Rectal smooth muscle tissue (tissue), 1 donor: ENCODE data around the gene NTRK2.

Experiments
- H3K27ac ChIP-seq: one replicate; pipeline ENCODE4 v1.7.0; 2013; ENCODE audit warnings: low read depth, low read length, inconsistent platforms
- H3K27me3 ChIP-seq: one replicate; pipeline ENCODE4 v1.7.0; 2013; ENCODE audit warnings: low read length; ENCODE audit not compliant: control insufficient read depth, insufficient read depth
- H3K36me3 ChIP-seq: one replicate; pipeline ENCODE4 v1.7.0; 2013; ENCODE audit warnings: low read length; ENCODE audit not compliant: control insufficient read depth, insufficient read depth
- H3K4me1 ChIP-seq: one replicate; pipeline ENCODE4 v1.7.0; 2013; ENCODE audit warnings: low read length; ENCODE audit not compliant: control insufficient read depth, insufficient read depth
- H3K4me3 ChIP-seq: one replicate; pipeline ENCODE4 v1.7.0; 2013; ENCODE audit warnings: low read length
- H3K9ac ChIP-seq: one replicate; pipeline ENCODE4 v1.7.0; 2013; ENCODE audit warnings: low read length

Gene NTRK2

DNA sequence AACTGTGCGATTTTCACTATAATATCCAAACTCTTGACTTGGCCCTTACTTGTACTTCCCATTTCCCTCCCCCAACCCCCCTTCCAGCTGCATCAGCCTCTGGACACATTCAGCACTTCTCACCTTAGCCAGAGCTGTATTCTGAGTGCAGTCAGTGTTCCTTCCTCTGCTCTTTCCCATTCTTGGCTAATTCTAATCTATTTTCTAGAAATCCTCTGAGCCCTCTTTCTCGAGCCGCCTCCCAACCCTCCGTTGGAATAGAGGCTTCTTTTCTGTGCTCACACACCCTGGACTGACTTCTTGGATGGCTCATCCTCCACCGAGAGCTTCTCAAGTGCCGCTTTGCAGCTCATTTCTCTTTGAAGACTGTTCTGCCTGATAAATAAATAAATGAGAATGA, 188.8 kb downstream of the NTRK2 start:
- Histone ChIP-seq H3K27ac (no peak overlapping the region), H3K9ac (no peak overlapping the region), H3K36me3 (no peaks in the 10 kb centered on the region), H3K4me1 (no peaks in the 10 kb centered on the region), H3K27me3 (no peaks in the 10 kb centered on the region), H3K4me3 (no peak overlapping the region)

DNA sequence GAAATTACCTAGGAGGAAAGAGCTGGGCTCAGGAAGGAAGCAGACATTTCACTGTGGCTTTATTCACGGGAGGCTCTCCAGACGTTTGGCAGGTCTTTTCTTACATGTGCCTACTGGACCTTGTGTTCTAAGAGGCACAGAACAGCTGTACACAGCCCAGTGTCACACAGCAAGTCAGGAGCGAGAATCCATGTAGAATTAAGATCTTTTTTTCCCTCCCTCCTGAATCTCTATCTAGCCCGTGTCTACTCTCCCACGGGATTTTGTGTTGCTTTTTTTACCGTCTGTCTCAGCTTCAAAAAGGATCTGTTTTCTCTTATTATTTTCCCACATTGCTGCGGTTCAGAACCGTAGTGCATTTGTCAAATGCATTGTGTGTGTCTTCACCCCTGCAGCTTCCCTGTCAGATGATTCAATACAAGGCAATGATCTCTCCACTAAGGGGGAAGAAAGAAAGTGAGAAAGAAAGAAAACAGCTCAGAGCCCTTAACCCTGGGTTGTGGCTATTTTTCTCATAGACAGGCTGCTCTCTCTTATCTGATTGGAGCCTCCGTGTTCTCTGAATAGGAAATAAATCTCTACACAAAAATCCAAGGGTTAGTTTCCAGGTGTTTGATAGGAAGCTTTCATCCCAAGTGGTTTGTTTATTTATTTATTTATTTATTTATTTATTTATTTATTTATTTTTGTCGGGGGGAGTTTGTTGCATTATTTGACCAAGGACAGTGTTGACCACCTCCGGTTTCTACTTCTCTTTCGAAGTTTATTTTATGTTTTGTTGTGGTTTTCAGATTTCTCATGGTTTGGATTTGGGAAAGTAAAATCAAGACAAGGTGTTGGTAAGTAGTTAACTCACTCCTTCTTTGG, 191.0 kb downstream of the NTRK2 start:
- Histone ChIP-seq H3K9ac (no peak overlapping the region), H3K36me3 (no peaks in the 10 kb centered on the region), H3K27ac (no peak overlapping the region), H3K4me3 (no peak overlapping the region), H3K27me3 (no peaks in the 10 kb centered on the region), H3K4me1 (no peaks in the 10 kb centered on the region)

DNA sequence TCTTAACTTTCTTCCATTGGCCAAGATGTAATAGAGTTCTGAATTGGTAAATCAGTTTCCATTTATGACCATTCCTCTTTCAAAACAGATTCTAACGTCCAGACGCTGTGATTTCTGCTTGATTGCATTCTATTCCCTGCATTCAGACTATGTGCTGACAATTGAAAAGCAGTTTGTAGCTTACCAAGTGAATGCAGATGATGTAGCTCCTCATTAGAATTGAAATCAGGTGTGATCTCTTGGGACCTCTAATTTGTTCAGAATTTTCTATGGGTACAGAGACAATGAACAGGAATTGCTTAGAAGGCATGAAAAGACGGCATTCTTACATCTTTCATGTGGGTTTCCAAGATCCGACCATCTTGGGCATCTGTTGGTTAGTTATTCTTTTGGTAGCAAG, 191.9 kb downstream of the NTRK2 start:
- H3K27ac ChIP-seq = no peak overlapping the region
- no peaks in the 10 kb centered on the region for H3K4me1 ChIP-seq

DNA sequence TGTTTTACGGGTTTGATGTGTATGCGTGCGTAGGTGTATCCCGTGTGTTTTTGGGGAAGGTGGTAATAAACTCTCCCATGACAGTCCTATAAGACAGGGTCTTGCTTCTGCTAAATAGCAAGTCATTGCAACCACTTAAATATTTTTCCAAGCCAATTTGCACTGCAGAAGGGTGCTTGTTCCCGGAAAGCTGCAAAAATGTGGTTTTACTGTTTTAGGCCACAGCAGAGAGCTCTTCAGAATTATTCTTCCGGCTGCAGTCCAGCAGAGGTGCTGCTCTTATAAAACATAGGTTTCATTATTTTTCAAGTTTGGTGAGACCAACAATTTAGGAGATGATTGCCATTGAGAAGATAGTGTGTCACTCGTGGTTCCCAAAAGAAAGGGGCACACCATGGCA, 192.8 kb downstream of the NTRK2 start:
- Histone ChIP-seq H3K4me3 (no peak overlapping the region), H3K27ac (no peak overlapping the region), H3K4me1 (no peaks in the 10 kb centered on the region), H3K9ac (no peak overlapping the region), H3K27me3 (no peaks in the 10 kb centered on the region), H3K36me3 (no peaks in the 10 kb centered on the region)

More for the DNA sequence above, 191.9 kb downstream of the NTRK2 start:
- H3K36me3 ChIP-seq = no peaks in the 10 kb centered on the region
- no peak overlapping the region for H3K9ac ChIP-seq
- no peaks in the 10 kb centered on the region for H3K27me3 ChIP-seq
- no peak overlapping the region for H3K4me3 ChIP-seq

DNA sequence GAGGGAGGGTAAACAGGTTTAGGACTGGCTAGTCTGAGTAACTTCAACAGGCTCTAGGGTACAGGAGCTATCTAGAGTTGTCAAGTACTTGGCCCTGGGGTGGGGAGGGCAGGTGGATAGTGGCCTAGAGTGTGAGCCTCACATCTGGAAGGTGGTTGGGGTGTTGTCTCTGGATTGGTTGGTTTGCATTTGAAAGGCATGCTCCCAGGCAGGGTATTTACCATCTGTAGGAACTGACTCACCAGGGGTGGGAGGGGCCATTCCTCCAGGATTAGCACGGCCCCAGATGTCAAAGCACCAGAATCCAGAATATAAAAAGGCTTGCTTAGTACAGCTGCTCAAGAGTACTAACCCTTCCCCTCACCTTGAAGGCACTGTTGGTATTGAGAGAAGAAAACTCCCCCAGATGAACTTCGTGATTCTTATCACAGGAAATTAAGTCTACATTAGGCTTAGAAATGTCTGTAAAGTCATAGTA, 193.3 kb downstream of the NTRK2 start:
- no peak overlapping the region for H3K27ac ChIP-seq

DNA sequence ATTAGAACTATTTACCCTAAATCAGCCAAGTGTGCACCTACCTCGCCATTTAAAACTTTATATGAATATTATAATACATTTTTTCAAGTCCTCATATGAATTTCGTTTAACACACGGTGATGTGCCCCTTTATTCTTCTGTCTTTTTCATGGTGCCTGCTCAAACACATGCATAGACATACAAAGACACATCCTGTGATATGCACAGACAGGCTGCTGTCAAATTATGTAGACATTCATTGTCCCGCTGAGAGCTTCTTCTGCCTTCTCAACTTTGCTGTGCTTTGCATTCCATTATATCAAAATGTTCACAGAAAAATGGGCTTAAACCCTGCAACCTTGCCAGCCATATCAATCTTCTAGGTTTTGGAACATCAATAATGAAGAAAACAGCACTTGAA, 193.8 kb downstream of the NTRK2 start:
- Histone ChIP-seq H3K9ac (no peak overlapping the region), H3K27ac (no peak overlapping the region), H3K36me3 (no peaks in the 10 kb centered on the region), H3K4me1 (no peaks in the 10 kb centered on the region), H3K27me3 (no peaks in the 10 kb centered on the region), H3K4me3 (no peak overlapping the region)

More for the DNA sequence above, 193.3 kb downstream of the NTRK2 start:
- no peak overlapping the region for H3K4me3 ChIP-seq
- H3K9ac ChIP-seq = no peak overlapping the region
- H3K27me3 ChIP-seq = no peaks in the 10 kb centered on the region
- no peaks in the 10 kb centered on the region for H3K36me3 ChIP-seq
- H3K4me1 ChIP-seq = no peaks in the 10 kb centered on the region

DNA sequence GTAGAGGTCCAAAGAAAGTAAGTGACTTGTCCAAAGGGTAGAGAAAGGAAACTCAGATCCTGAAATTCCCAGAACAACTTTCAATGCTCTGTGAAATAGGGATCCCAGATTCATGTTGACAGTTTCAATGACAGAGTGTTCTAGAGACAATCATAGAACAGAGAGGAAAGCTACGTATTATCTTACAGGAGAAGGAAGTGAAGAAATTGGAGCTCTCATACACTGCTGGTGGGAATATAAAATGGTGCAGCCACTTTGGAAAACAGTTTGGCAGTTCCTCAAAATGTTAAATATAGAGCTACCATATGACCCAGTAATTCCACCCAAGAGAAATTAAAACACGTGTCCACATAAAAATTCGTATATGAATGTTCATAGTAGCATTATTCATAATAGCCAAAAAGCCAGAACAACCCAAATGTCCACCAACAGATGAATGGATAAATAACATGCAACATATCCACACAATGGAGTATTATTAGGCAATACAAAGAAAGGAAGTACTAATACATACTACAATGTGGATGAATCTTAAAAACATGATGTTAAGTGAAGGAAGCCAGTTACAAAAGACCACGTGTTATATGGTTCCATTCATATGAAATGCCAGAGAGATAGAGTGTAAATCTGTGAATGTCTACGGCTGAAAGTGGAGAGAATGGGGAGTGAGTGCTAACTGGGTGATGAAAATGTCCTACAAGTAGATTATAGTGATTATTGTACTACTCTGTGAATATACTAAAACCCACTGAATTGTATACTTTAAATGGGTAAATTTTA, 197.1 kb downstream of the NTRK2 start:
- Histone ChIP-seq H3K4me1 (no peaks in the 10 kb centered on the region), H3K9ac (no peak overlapping the region), H3K36me3 (no peaks in the 10 kb centered on the region), H3K27me3 (no peaks in the 10 kb centered on the region), H3K27ac (no peak overlapping the region), H3K4me3 (no peak overlapping the region)

DNA sequence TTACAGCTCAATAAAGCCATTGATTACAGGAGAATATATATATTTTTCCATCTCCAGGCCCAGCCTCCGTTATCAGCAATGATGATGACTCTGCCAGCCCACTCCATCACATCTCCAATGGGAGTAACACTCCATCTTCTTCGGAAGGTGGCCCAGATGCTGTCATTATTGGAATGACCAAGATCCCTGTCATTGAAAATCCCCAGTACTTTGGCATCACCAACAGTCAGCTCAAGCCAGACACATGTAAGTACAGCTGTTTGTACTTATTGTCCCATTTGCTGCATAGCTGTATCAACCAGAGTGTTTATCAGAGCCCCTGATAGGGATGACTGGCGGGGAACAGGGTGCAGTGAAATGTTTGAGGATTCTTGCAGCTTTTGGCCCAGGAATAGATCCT, 197.7 kb downstream of the NTRK2 start:
- Histone ChIP-seq H3K4me3 (no peak overlapping the region), H3K36me3 (no peaks in the 10 kb centered on the region), H3K9ac (no peak overlapping the region), H3K4me1 (no peaks in the 10 kb centered on the region), H3K27me3 (no peaks in the 10 kb centered on the region), H3K27ac (no peak overlapping the region)

DNA sequence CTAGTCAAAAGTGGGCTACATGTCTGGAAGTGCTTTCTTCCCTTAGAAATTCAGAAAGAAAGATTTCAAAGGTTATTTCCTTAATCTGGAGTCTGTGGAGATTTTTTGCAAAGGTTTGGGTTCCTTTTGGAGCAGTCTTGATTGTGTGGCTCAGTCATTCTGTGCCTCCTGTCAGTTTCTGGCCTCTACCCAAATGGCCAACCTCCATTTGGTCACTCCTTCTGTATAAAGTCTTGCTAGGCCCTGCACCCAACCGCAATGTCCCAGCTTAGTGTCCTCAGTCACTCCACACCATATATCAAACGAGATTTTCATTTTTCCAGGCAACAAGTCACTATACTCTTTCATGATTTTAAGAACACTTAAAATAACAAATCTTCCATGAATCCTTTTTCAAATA, 199.6 kb downstream of the NTRK2 start:
- Histone ChIP-seq H3K36me3 (no peaks in the 10 kb centered on the region), H3K27ac (no peak overlapping the region), H3K9ac (no peak overlapping the region), H3K4me1 (no peaks in the 10 kb centered on the region), H3K27me3 (no peaks in the 10 kb centered on the region), H3K4me3 (no peak overlapping the region)

DNA sequence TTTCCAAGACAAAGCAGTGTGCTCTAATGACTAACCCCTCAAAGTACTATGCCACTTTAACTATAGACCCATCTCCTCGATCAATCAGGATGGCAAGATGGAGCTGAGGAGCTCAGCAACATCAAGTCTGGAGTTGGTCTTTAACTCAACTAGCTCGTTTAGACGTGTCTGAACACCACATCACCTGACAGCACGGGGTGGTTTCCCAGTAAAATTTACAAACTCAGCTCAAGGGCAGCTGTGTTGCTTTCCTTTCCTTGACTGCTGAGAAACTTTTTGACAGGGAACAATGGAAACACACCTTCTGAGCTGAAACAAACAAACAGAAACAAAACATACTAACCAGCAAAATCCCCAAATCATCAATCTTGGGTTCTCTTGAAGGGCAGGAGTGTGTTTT, 202.5 kb downstream of the NTRK2 start:
- H3K4me1 ChIP-seq = no peaks in the 10 kb centered on the region
- H3K9ac ChIP-seq = no peak overlapping the region
- no peaks in the 10 kb centered on the region for H3K27me3 ChIP-seq
- H3K36me3 ChIP-seq = no peaks in the 10 kb centered on the region
- no peak overlapping the region for H3K4me3 ChIP-seq
- H3K27ac ChIP-seq = no peak overlapping the region

DNA sequence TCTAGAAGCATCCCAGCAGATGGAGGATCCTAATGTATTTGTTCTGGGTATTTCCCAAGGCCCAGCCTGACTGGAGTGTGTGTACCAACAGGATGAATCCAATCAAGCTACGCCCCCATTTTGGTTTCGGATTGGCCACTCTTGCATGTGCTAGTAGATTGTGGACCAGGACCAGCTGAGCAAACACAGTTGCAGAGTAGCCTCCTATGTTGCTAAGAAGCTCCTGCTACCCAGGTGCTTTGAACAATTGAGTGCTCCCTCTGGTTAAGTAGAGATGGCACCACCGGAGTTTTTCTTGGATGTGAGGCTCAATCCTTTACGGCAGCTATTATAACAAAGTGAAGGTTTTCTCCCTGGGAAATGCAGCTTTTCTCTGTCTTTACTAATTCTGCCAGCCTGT, 204.5 kb downstream of the NTRK2 start:
- H3K27ac ChIP-seq = no peak overlapping the region
- H3K9ac ChIP-seq = no peak overlapping the region
- H3K4me1 ChIP-seq = no peaks in the 10 kb centered on the region

DNA sequence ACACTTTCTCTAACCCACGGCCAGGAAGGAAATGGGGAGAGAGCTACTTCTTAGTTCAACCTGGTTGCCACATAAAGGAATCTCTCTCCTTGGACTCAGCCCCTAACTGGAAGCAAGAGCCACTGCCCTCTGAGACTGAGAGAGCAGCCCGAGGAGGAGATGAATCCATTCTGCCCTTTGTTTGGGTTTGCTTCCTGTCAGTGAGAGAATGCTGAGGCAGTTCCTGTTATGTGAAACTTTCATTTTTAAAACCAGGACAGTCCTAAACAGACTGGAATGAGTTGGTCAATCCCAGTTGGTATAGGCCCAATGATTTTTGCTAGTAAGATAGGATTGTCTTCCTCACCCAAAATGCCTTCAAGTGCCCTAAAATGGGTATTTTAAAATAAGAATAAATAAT, 205.1 kb downstream of the NTRK2 start:
- Histone ChIP-seq H3K36me3 (no peaks in the 10 kb centered on the region), H3K4me3 (no peak overlapping the region), H3K9ac (no peak overlapping the region), H3K27me3 (no peaks in the 10 kb centered on the region), H3K27ac (no peak overlapping the region), H3K4me1 (no peaks in the 10 kb centered on the region)

More for the DNA sequence above, 204.5 kb downstream of the NTRK2 start:
- no peaks in the 10 kb centered on the region for H3K36me3 ChIP-seq
- H3K27me3 ChIP-seq = no peaks in the 10 kb centered on the region
- H3K4me3 ChIP-seq = no peak overlapping the region
